ENCODE results near the gene CXCL12.

Gene CXCL12

DNA sequence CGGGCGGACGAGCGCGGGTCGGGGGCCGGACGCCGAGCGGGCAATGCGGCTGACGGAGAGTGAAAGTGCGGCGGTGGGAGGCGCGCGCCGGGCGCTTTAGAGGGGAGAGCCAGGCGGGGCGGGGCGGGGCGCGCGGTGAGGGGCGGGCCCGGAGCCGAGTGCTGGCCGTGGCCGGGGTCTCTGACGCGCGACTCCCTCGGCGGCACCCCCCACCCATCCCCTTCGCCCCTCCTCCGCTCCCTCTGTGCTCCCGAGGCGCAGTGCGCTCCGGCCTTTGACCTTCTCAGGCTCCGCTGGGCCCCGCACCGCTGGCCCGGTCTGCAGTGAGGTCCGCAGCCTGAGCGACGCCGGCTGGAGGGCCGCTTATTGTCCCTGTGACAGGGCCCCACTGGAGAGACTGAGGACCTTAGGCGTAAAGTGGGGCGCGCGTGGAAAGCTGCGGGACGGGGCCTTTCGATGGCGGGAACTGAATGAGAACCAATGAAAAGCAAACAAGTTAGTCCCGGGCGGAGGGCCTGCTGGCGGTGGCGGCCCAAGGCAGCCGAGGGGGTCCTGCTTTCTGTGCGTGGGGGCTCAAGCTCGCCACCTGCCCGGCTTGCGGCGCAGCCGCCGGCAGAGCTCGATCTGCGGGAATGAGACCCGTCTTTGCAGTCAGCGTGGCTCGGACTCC is at the start of gene CXCL12:
TSS of gene CXCL12 (minus strand) at position 72 of the 670 bp plus-strand sequence. CDS start 92 bp downstream, outside the sequence.
- TF ChIP-seq, protein P1, sequence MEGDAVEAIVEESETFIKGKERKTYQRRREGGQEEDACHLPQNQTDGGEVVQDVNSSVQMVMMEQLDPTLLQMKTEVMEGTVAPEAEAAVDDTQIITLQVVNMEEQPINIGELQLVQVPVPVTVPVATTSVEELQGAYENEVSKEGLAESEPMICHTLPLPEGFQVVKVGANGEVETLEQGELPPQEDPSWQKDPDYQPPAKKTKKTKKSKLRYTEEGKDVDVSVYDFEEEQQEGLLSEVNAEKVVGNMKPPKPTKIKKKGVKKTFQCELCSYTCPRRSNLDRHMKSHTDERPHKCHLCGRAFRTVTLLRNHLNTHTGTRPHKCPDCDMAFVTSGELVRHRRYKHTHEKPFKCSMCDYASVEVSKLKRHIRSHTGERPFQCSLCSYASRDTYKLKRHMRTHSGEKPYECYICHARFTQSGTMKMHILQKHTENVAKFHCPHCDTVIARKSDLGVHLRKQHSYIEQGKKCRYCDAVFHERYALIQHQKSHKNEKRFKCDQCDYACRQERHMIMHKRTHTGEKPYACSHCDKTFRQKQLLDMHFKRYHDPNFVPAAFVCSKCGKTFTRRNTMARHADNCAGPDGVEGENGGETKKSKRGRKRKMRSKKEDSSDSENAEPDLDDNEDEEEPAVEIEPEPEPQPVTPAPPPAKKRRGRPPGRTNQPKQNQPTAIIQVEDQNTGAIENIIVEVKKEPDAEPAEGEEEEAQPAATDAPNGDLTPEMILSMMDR (IDR thresholded peaks at IDR 0.05; ENCODE audit: insufficient read depth, low read depth, low read length, missing control alignments) = no peak
- no peak for DNase-seq (ENCODE audit: low read depth)
- H3K4me3 ChIP-seq (ENCODE audit: low read depth, low read length) = peak within 1 kb of the TSS; percentile 18; the same call in 1 of the 2 replicates

DNA sequence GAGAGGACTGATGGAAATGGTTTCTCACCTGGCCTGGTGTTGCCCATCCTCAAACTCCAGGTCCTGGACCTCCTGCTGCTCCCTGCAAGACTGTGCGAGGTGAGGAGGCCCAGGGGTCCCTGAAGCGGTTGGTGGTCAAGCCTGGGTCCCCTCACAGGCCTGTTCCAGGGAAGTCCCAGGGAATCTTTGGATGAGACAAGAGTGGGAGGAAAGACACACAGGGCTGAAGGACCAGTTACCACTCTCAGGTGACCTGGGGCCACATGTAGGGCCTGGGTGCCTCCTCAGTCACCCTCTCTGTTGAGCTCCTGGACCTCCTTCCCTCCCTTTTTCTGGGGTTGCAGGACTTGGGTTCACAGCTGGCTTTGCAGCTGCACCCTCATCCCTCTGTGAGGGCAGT is 42.6 kb upstream of the CXCL12 start:
- TF ChIP-seq, protein P1 (IDR thresholded peaks at IDR 0.05; ENCODE audit: insufficient read depth, low read depth, low read length, missing control alignments) = no peak
- no peak for DNase-seq (ENCODE audit: low read depth)
- no peak overlapping the region for H3K4me3 ChIP-seq (ENCODE audit: low read depth, low read length)

DNA sequence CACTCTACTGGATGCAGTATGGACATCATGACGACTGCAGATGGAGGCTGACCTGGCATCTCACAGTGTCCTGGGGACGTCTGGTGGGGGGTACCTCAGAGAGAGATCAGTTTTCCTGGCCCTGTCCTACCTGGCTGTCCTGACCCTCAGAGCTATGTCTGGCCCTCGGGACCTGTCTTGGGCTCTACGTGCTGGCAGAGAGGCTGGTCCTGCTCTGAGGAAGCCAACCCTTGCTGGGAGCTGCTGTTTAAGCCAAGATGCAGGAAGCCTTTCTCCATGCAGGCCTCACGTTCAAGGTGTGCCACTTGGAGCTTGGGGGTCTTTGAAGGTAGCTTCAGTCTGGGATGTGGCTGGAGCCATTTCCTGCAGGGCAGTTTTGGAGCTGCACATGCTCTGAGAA is 42.1 kb upstream of the CXCL12 start:
- H3K4me3 ChIP-seq (ENCODE audit: low read depth, low read length) = no peak overlapping the region
- no peak for DNase-seq (ENCODE audit: low read depth)
- TF ChIP-seq, protein P1 (IDR thresholded peaks at IDR 0.05; ENCODE audit: insufficient read depth, low read depth, low read length, missing control alignments) = no peak

- TF ChIP-seq, protein P1 (IDR thresholded peaks at IDR 0.05; ENCODE audit: insufficient read depth, low read depth, low read length, missing control alignments) = no peak
- no peak for DNase-seq (ENCODE audit: low read depth)
- no peak overlapping the region for H3K4me3 ChIP-seq (ENCODE audit: low read depth, low read length)
Observed at GRCh38 chr10:44426247-44427034, 41.5 kb upstream of the CXCL12 start.

- TF ChIP-seq, protein P1 (IDR thresholded peaks at IDR 0.05; ENCODE audit: insufficient read depth, low read depth, low read length, missing control alignments) = no peak
- no peak for DNase-seq (ENCODE audit: low read depth)
- H3K4me3 ChIP-seq (ENCODE audit: low read depth, low read length) = no peak overlapping the region
Observed at GRCh38 chr10:44425466-44425865, 40.6 kb upstream of the CXCL12 start.

- no peak for DNase-seq (ENCODE audit: low read depth)
- TF ChIP-seq, protein P1 (IDR thresholded peaks at IDR 0.05; ENCODE audit: insufficient read depth, low read depth, low read length, missing control alignments) = no peak
- no peak overlapping the region for H3K4me3 ChIP-seq (ENCODE audit: low read depth, low read length)
Observed at GRCh38 chr10:44424957-44425356, 40.1 kb upstream of the CXCL12 start.
